Ovary (tissue), 3 donors: ENCODE results near the gene ATRNL1.

Experiments
- CTCF ChIP-seq, 3 donors: fragments of 450-650 bp in 2 of 3; fragments of 200-600 bp in 1 of 3; IDR thresholded peaks; one replicate each; pipeline versions ENCODE4 v1.5.1 to v1.8.0; 2016 to 2022; ENCODE audit warnings: antibody characterized with exemption in 3 of 3, mild to moderate bottlenecking in 1 of 3
- EP300 ChIP-seq: sonication (generic); formaldehyde crosslinking; IDR thresholded peaks from one replicate; pipeline ENCODE4 v1.6.1; 2017; ENCODE audit warnings: antibody characterized with exemption
- POLR2A ChIP-seq: fragments of 450-650 bp; IDR thresholded peaks from one replicate; pipeline ENCODE4 v1.6.1; 2017; ENCODE audit warnings: antibody characterized with exemption, mild to moderate bottlenecking, moderate library complexity
- donor health status: DM: no; HTN: no; CAD: no.

- TF ChIP-seq POLR2A (no peak), CTCF (IDR thresholded peaks at IDR 0.05) (no peak), EP300 (no peak)
Observed at GRCh38 chr10:115772606-115773005, 679.4 kb downstream of the ATRNL1 start.
